ENCODE data around the gene SIPA1L2.

DNA sequence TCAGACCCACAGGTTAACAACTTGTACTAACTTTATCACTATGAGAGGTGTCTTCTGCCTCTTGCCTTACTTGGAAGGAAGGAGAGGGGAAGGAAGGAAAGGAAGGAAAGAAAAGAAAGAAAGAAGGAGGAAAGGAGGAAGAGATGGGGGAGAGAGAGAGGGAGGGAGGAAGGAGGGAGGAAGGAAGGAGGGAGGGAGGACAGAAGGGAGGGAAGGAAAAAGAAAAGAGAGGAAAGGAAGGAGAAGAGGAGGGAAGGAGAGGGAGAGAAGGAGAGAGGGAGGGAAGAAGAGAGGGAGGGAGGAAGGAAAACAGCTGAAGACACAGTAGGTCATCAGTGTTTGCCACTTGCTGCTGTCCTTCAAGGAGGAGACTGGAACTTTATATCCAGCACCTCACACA, 5.3 kb upstream of the SIPA1L2 start:
- TF ChIP-seq, protein P1, sequence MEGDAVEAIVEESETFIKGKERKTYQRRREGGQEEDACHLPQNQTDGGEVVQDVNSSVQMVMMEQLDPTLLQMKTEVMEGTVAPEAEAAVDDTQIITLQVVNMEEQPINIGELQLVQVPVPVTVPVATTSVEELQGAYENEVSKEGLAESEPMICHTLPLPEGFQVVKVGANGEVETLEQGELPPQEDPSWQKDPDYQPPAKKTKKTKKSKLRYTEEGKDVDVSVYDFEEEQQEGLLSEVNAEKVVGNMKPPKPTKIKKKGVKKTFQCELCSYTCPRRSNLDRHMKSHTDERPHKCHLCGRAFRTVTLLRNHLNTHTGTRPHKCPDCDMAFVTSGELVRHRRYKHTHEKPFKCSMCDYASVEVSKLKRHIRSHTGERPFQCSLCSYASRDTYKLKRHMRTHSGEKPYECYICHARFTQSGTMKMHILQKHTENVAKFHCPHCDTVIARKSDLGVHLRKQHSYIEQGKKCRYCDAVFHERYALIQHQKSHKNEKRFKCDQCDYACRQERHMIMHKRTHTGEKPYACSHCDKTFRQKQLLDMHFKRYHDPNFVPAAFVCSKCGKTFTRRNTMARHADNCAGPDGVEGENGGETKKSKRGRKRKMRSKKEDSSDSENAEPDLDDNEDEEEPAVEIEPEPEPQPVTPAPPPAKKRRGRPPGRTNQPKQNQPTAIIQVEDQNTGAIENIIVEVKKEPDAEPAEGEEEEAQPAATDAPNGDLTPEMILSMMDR (conservative IDR thresholded peaks at IDR 0.05 in 1 of 2, IDR thresholded peaks at IDR 0.05 in 1 of 2; ENCODE audit: low read depth in 1 of 2, low read length in 2 of 2) = no peak
- TF ChIP-seq EZH2 (IDR thresholded peaks at IDR 0.05; ENCODE audit: low read length, missing control alignments) = no peak
